NOMO-1 (cell line): ENCODE data around the gene OASL.
"Not testable (repeated sequence)": the region's sequence is repeated elsewhere in the genome, so short reads cannot be mapped to it uniquely, and the experiment has no call there.

Experiments used
- DNase-seq, 2 experiments: peaks; one replicate each; lab custom pipeline; 2025; ENCODE audit not compliant: unreplicated experiment in 2 of 2; lab: John Stamatoyannopoulos, UW

Gene OASL

DNA sequence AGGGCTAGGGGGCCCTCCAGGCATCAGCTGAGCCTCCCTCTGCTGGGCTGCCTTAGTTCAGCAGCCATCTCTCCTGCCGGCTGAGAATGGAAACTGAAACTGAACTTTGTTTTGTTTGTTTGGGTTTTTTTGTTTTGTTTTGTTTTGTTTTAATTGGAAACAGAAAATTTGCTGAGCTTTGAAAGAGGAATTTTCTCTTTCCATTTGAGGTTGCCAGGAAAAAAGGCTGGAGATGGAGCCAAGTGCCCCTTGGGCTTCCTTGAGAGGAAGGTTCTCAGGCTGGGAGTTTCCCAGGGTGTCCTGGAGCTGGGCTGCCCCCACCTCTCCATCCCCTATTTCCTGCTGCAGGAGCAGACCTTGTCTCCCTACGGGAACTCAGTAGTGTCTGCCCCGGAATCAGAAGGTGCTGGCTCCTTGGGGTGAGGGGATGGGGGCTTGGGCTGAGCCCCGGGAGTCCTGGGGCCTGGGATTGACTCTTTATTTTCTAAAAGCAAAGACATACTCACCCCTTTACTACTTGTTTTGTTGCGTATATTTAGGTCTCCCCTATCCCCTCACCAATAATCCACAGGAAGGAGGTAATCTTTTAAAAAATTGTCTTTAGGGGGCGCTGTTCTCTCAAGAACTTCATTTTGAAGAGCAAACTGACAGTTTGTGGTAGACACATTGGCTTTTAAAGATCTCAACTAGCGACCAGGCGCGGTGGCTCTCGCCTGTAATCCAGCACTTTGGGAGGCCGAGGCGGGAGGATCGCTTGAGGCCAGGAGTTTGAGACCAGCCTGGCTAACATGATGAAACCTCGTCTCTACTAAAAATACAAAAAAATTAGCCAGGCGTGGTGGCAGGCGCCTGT lies 21.3 kb upstream of the OASL start:
- DNase-seq = peak; percentile 68 to 81

DNA sequence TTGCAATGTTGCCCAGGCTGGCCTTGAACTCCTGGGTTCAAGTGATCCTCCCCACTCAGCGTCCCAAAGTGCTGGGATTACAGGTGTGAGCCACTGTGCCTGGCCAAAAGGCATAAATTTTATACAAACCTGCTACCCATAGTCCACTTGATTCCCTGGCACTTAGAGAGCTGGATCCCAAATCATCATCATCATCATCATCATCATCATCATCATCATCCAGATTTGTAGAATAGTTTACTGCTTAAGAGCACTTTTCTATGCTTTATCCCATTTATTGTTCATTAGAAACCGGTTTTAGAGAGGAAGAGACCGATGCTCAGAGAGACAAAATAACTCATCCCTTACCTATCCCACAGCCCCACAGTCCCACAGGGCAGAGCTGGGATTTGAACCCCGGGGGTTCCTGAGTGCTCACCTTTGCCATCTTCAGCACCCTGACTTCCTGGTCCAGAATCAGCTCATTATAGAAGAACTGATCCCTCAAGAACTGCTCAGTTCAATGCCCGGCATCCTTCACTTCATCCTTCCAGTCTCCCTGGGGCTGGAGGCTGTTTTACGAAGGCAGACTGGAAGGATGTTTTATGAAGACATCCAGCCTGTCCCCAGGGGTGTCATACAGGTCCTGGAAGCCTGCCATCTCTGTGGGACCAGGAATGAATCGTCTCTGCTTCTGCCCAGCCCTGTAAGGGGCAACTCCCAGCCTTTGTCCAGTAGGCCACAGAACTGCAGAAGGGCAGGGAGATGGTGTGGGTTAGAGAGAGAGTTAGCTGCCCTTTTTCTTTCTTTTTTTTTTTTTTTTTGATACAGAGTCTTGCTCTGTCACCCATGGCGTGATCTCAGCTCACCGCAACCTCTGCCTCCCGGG lies 20.2 kb upstream of the OASL start:
- no peak for DNase-seq

DNA sequence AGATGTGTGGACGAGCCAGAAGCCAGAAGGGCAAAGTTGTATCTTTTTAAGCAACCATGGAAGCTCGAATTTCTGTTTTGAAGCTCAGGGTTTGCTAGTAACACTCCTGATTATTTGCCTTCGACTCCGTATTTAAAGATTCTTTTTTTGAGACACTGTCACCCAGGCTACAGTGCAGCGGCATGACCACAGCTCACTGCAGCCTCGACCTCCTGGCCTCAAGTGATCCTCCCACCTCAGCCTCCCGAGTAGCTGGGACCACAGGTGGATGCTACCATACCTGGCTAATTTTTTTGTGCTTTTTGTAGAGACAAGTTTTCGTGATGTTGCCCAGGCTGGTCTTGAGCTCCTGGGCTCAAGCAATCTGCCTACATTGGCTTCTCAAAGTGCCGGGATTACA lies 18.7 kb upstream of the OASL start:
- no peak for DNase-seq

DNA sequence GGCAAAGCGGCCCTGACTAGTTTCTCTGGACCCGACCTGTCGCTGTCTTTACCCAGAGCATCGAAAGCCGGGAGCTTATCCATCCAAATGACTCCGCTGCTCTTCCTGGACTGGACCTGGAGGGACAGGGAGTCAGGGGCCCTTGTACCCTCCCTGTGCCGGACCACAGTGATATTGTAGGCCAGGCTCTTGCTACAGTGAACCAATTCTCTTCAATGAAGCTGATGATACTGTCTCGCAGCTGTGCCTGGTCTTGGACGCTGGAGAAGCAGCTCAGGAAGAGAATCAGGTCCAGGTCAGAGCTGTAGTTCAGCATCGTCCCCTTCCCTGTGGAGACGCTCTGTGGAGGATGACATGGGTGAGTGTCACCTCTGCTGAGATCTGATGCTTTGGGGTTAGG lies 14.7 kb upstream of the OASL start:
- DNase-seq = no peak

DNA sequence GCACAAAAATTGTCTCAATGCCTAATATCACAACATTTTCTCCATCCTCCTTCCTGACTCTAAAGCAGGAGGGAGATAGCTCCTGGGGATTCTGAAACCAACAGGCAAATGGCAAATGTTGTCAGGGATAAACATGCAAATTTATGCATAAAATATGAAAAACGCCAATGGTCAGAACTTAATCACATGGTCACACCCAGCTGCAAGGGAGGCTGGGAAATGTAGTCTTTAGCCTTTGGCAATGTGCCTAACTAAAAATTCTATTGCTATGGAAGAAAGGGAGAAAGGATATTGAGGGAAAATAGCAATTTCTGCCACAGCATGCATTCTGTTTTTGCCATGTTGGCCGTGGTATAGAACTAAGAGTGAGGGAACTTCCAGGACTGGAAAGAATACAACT lies 11.7 kb upstream of the OASL start:
- no peak for DNase-seq

DNA sequence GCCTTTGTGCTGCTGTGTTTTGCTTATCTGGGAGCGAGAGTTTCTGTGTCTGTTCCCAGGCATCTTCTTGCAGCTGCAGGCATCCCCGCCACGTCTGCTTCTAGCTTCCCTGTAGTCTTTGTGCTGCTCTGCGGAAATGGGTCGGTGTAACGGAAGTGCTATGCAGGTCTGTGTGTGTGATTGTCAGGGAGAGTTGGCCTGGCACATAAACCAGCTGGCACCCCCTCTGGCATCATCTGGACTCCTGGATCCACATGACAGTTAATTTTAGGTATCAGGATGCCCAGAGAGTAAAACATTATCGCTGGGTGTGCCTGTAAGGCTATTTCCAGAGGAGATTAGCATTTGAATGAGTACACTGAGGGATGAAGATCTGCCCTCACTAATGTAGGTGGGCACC lies 9.4 kb upstream of the OASL start:
- no peak for DNase-seq

DNA sequence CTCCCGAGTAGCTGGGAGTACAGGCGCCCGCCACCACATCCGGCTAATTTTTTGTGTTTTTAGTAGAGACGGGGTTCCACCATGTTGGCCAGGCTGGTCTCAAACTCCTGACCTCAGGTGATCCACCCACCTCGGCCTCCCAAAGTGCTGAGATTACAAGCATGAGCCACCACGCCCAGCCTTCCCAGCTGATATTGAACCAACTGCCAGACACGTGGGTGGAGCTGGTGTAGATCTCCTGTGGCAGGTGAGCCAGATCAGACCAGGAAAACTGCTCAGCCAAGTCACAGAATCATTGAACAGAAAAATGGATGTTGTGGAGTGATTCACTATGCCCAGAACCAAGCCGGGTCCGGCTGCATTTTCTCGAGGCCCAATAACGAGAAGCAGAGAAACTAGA lies 8.4 kb upstream of the OASL start:
- DNase-seq = not testable (repeated sequence)

DNA sequence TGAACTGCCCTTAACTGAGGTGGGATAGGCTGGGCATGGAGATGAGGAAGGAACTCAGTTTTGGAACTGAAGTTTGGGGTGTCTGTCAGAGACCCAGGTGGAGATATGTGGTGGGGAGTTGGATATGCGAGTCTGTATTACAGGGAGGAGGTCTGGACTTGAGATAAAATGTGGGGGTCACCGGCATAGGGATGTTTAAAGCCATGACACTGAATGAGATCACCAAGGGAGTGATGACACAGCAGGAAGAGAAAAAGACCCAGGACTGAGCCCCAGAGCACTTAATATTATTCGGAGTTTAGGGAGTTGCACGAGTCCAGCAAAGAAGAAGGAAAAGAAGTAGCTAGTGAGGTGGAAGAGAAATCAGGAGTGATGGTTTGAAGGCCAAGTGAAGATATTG lies 4.0 kb upstream of the OASL start:
- DNase-seq = no peak

DNA sequence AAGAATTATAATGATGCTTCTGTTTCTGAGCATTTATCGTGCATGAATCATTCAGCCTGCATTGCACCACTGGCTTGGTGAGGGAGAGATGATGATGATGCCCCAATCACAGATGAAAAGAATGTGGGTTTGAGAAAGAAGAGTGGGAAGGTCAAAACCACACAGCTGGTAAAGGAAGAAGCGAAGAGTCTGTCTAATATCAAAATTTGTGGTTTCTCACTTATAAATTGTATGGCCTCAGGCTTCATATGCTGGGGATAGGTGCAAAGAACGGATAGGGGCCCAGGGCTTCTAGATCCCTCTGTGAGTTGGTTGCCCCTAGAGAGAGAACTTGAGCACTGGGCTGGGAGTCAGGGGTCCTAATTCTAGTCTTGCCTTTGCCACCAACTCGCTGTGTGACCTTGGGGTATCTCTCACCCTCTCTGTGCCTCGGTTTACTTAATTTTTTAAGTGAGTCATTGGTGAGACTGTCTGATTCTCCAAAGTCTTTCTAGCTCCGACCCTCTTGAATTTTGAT lies 2.2 kb downstream of the OASL start:
- peak in 1 of 2 experiments; percentile 26 for DNase-seq

DNA sequence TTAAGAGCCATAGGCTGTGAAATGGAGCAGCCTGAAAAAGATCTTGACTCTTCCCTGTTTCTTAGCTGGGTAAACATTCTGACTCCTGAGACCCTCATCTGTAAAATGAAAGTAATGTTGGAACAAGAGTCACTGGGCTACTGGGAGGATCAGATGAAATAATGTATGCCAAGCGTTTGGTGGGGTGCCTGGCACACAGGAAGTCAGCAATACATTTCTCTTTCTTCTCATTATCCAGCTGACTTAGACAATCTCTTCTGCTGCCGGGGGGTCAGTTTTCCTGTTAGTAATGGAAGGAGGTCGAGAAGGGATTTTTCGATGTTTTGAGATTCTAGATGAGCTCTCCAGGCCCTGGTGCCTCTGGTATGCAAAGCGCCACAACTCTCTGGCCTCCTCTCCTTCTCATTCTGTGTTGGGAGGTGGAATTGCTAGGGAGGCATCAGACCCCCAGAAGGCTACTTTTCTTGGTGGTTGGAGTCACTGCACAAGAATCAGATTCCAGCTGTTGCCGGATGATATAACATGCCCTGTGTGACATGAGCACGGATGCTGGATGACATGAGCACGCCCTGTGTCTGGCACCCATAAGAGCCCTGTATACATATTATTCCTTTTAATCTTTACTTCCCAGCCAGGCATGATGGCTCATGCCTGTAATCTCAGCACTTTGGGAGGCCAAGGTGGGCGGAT lies 4.3 kb downstream of the OASL start:
- DNase-seq = no peak

DNA sequence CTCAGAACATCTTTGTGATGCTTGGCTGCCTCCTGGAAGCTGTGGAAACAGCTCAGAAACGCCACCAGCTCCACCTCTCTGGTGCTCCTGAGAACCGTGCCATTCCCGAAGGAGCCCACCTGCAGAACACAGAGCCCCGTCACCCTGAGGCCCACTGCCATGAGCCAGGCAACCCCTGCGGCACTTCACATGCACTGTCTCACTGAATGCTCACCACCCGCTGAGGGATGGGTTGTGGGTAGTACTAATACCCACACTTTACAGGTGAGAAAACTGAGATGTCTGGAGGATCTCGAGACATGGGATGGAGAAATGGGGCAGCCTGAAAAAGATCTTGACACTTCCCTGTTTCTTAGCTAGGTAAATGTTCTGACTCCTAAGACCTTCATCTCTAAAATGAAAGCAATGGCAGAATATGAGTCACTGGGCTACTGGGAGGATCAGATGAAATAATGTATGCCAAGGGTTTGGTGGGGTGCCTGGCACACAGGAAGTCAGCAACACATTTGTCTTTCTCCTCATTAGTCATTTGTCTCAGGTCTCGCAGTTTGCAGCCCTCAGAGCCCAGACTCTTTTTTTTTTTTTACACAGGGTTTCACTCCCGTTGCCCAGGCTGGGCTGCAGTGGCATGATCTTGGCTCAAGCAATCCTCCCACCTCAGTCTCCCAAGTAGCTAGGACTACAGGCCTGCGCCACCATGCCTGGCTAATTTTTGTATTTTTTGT lies 5.3 kb downstream of the OASL start:
- no peak for DNase-seq

DNA sequence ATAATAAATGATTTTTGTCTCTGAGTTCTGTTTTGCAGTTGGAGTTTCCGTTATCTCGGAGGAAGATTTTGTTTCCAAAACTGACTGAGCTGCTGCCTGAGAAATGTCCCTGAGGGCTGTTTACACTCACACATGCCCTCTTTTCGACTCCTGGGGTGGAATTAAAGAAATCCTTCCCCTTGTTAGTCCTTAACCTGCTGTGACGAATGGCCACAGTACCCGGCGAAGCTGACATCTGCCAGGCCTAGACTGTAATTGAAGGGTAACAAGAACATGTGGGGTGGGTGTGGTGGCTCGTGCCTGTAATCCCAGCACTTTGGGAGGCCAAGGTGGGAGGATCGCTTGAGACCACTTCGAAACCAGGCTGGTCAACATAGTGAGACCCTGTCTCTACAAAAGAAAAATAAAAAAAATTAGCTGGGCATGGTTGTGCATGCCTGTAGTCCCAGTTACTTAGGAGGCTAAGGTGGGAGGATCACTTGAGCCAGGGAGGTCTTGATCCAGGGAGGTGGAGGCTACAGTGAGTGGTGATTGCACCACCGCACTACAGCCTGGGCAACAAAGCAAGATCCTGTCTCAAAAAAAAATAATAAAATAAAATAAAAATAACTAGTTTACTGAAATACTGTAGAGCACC lies 8.4 kb downstream of the OASL start:
- no peak for DNase-seq

DNA sequence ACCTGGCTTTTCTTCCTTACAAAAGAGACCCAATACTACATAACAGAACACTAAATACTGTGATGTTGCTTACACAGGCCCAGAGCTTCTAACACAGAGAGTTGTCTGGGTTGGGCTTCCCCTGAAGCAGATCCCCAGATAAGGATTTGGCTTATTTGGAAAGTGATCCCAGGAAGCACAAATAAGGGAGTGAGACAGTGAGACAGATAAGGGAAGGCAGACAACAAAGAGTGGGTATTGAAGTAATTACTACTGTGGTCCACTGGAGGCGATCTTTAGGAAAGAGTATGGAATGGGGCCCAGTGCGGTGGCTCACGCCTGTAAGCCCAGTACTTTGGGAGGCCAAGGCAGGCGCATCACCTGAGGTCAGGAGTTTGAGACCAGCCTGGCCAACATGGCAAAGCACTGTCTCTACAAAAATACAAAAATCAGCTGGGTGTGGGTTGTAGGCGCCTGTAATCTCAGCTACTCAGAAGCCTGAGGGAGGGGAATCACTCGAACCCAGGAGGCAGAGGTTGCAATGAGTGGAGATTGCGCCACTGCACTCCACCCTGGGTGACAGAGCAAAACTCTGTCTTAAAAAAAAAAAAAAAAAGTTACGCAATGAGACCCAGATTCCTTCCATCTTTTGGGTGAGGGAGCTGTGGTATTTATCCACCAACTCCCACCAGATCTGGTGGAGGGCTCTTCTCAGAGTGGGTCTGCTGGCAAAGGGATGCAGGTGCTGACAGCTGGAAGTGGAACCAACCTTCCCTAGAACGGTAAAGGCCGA lies 12.6 kb downstream of the OASL start:
- no peak for DNase-seq

DNA sequence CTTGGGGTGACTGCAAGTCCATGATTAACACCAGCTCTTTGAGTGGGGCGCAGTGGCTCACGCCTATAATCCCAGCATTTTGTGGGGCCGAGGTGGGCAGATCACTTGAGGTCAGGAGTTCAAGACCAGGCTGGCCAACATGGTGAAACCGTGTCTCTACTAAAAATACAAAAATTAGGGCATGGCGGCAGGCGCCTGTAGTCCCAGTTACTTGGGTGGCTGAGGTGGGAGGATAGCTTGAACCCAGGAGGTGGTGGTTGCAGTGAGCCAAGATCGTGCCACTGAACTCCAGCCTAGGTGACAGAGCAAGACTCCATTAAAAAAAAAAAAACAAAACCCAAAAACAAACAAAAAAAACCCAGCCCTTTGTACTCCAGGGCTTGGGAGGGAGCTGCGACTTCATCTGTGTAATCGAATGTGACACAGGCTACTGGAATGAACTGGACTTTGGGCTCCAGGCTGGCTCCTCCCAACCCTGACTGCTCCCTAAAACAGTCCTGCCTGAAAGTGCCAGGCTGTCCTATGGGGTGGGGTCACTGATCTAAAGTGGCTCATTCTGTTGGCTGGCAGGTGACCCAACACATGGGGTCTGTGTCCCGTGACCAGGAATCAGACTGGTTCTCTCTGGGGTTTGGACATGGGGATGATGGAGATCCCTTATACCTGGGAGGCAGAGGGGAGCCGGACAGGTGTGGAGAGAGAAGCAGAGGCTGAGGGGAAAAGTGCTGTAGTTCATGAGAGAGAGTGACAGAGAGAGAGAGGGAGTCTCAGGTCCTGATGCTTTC lies 13.4 kb downstream of the OASL start:
- no peak for DNase-seq

DNA sequence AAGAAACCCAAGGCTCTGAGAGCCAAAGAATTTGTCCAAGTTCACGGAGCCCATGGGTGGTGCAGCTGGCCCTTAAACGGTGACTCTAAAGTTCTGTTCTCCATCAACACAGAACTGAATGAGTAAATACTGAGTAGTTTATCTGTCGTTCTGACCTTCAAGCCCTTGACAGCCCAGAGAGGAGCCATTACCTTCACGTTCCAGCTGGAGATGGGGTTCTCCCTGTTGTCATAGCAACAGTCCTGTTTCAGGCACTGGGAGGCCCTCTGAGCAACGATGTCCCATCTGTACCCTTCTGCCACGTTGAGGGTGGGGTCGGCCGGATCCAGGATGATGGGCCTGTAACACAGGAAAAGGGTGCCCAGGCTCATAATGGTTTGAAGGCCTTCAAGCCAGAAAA lies 15.2 kb downstream of the OASL start:
- DNase-seq = no peak

DNA sequence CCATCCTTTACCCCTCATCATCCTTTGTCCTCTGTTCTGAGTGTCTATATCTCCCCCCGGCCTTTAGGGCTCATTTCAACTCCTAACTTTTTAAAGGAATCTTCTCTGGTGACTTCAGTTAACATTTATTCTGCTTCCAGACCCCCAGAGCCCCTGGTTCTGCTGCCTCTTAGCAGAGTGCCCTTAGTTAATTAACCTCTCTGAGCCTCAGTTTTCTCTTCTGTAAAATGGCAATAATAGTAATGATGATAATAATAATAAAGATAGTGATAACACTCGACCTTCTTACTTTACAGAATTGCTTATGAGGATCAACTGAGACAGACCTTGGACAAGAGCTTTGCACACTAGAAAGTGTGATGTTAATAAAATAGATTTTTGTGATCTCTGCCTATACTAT lies 16.3 kb downstream of the OASL start:
- DNase-seq = no peak

DNA sequence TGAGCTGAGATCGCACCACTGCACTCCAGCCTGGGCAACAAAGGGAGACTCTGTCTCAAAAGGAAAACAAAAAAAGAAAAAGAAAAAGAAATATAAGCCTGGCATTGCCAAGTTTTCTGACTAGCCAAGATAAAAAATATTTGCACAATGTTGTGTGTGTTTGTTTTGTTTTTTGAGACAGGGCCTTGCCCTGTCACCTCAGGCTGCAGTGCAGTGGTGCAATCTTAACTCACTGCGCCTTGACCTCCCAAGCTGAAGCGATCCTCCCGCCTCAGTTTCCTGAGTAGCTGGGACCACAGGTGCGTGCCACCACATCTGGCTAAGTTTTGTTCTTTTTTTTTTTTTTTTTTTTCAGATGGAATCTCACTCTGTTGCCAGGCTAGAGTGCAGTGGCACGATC lies 17.3 kb downstream of the OASL start:
- no peak for DNase-seq

DNA sequence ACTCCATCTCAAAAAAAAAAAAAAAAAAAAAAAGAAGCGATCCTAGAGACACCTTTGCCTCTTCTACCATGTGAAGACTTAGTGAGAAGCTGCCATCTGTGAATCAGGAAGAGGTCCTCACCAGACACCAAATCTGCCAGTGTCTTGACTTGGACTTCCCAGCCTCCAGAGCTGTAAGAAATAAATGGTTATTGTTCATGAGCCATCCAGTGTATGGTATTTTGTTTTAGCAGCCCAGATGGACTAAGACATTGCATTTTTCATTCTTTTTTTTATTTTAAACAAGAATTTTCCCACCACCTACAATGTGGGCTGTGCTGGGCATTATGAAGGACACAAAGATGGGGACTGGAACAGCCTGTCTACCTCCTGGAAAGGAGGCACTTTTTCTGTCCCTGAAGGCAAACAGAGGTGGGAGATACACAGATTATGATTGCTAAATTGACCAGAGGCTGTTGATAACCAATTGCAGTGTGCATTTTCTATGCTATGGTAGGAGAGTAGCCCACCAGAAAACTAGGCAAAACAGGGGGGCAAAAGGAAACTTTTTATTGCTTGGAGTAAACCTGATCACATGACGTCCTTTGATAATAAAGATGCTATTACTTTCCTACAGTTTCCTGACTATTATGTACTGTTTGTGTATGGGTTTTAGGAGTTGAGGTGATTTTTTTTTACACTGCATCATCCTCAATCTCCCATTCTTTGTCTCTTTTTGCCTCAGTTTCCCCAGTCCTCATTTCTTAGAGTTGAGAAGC lies 20.0 kb downstream of the OASL start:
- no peak for DNase-seq
